SKM-1 (cell line): Measurements from ENCODE around the gene ADCY7.
"Not testable (repeated sequence)": the region's sequence is repeated elsewhere in the genome, so short reads cannot be mapped to it uniquely, and the experiment has no call there.

Experiments used
- DNase-seq: peaks from one replicate; lab custom pipeline; 2025; ENCODE audit not compliant: unreplicated experiment; lab: John Stamatoyannopoulos, UW

ADCY7 gene

DNA sequence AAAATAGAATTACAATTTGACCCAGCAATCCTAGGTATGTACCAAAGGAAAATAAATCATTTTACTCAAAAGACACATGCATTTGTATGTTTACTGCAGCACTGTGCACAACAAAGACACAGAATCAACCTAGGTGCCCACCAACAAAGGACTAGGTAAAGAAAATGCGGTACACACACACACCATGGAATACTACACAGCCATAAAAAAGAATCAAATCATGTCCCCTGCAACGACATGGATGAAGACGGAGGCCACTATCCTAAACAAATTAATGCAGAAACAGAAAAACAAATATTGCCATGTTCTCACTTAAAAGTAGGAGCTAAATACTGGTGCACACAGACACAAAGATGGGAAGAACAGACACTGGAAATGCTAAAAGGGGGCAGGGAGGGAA, 66.2 kb downstream of the ADCY7 start:
- DNase-seq: no peak

DNA sequence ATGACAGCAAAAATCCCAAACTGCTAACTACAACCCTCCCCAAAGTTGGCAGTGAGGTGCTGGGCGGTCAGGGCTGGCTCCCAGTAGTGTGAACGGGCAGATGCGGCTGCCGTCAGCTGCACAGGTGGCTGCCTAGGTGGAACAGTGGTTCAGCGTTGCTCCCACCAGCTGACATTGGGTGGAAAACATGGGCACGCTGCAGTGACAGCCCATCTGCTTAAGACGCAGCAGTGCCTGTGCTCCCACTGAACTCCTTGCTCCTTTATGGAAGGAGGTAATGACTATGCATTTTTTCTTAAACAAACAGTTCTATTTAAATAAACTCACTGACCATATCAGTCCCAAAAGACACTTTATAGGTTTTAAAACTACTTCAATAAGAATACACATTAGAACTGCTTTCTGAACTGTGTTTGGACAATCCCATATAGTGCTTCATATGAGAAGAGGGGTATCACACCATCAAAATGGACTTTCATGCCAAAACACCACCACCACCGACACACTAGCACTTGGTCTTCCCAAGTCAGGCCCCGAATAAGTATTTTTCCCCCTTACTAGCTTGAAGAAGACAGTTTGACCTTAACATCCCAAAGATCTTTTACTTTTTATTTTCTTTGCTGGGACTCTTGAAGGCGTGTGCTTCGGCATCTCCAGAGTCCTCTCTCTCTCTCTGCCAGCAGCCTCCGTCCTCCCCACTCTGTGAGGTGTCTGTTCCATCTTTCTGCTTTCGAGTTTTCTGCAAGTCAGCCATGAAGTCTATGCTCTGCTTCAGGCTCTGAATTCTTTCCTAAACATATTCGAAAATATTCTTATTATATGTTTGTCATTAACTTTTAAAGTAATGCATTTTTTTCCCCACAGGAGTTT, 68.0 kb downstream of the ADCY7 start:
- no peak for DNase-seq

DNA sequence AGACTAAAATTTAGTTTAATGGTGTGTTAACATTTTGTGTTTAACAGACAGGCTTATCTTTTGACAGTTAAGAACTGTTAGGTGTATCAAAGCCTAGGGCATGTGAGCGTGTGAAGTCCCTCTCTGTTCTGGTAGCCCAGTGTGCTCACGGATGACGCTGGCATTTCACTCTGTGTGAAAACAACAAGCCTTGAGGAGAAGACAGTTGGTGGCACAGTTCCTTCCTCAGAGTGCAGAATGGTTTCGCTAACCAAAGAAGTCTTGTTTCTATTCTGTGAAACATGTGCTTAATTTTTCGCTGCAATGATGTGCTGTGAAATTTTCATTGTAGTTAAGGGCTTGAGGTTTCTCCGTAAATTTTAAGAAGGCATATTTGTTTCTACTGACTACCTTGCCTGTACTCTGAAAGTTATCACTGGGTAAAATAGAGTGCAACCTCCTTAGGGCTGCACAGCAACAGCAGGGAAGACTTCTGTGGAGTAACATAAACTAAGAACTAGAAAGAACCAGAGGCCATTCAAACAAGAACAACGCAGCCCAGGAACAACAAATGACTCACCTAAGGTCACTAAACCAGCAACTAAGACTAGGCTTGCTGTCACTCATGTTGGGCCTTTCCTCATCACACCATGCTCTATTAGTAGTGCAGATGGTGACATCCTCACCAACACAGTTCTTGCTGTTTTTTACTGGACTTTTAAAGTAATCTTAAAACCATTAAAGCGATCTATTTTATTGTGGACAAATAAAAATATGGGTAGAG, 69.0 kb downstream of the ADCY7 start:
- DNase-seq: no peak

GRCh38 chr16:50336884-50337283, 70.5 kb downstream of the ADCY7 start:
- DNase-seq: no peak

DNA sequence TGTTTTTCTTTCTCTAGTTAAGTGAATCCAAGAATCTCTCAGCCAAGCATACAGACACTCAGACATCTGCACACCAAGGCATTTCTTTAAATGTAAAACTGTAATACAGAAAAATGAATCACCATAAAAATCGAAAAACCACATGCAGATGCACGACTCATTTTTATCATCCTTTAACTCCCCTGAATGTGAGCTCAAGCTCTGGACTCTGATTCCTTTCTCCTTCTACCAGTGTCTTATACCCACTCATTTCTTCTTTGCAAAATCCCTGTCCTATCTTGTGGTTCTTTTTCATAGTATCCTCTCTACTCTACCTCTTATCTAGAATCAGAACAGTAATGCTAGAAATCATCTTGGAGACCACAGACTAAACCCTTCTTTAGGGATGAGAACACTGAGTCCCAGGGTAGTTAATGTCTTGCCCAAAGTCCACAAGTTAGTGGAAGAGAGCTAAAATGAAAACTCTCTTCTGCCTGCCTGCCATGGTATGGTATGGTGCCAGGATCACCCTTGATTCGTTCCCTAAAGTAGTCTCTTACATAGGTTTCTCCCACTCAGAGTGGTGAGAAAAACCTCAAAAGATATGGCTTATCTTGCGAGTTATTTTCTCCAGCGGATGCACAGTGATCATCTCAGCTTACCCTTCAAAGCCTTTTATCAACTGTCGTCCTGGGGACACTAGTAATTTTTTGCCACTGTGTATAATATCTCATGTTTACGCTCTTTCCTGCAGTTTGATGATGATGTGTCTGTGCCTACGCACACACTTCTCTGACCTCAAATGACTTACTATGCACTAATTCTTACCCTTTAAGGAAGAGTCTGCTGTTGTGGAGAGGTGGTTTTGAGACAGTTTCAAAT, 72.2 kb downstream of the ADCY7 start:
- no peak for DNase-seq

DNA sequence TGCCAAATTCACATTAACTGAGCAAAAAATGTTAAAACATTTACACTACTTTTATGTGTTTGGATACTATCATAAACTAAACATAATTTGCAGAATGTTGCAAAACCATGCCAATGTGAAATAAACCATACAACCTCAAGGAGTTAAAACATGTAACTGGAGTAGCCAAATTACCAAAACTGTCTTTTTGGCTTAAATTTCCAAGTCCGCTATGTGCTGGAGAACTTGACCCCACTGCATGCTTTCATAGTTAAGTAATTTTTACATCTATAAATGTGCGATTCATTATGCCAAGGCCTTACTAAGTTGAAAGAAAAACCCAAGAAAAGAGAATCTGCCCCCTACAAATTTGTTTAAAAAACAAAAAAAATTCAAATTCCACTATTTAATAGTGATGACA, 74.2 kb downstream of the ADCY7 start:
- no peak for DNase-seq

DNA sequence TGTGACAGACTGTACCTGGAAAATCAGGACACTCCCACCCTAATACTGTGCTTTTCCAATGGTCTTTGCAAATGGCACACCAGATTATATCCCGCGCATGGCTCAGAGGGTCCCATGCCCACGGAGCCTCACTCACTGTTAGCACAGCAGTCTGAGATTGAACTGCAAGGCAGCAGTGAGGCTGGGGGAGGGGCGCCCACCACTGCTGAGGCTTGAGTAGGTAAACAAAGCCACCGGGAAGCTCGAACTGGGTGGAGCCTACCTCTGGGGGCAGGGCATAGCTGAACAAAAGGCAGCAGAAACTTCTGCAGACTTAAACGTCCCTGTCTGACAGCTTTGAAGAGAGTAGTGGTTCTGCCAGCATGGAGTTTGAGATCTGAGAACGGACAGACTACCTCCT, 77.2 kb downstream of the ADCY7 start:
- DNase-seq: not testable (repeated sequence)

GRCh38 chr16:50345210-50345609, 78.9 kb downstream of the ADCY7 start:
- DNase-seq: not testable (repeated sequence)

DNA sequence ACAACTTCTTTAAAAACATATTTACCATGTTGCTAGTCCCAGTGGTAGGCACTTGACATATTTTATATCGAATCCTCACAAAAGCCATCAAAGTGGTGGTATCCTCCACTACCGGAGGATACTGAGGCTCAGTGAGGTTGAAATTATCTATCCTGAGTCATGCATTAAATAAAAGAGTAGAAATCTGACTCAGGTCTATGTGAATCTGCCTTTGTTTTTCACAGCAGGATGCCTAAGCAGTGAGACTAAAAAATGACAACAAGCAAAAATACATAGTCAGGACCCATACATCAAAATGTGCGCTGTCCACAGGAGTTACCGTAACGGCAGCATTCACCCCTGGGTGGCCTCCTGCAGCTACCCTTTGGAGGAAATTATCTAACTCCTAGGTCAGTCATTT, 84.8 kb downstream of the ADCY7 start:
- no peak for DNase-seq

DNA sequence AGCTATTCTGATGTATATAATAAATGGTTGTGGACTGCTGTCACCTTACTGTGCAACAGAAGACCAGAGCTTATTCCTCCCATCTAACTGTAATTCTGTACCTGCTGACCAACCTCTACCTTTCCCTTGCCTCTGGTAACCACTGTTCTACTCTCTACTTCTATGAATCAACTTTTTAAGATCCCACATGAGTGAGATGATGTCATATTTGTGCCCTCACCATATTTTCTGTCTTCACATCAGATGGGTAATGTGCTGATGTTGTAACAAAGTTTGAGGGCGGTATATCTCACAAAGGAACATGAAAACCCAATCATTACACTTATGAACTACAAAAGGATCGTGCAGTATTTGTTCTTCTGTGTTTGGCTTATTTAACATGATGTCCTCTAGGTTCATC, 85.6 kb downstream of the ADCY7 start:
- no peak for DNase-seq

GRCh38 chr16:50354082-50354481, 87.7 kb downstream of the ADCY7 start:
- no peak for DNase-seq

- DNase-seq: no peak
These were observed 88.5 kb downstream of the ADCY7 start for GRCh38 chr16:50354629-50355456.

GRCh38 chr16:50359626-50360025, 93.3 kb downstream of the ADCY7 start:
- DNase-seq: no peak

DNA sequence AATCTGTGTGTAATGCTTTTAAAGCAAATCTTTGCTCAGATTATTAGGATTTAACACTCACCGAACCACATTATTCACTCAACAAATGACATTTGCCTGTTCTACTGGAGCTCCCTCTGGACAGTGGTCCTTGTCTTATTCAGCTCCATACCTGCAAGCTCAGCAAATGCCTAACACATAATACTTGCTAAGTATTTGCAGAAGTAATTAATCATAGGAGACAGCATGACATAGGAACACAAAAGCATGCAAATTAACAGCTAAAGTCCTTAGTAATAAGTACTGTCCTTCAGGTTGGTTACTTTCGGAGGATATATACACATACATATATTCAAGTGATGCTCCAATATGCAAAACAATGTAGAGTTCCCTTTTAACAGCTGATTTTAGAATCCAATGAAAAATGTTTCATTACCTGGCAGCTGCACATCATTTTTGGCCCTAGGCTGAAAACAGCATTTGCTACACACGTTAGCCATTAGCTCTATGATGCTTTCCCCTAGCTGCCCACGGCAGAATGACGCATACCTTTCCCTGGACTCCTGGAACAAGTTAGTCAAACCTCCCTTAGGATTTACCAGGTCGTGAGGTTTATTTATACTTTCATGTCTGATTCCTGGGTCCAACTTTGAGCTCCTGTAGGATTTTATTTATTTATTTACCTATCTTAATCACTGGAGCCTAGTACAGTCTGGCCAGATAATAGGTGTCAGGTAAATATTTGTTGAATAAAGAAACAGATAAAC, 93.9 kb downstream of the ADCY7 start:
- no peak for DNase-seq

- no peak for DNase-seq
These were observed 94.4 kb downstream of the ADCY7 start for GRCh38 chr16:50360779-50361178.

GRCh38 chr16:50363656-50364055, 97.3 kb downstream of the ADCY7 start:
- no peak for DNase-seq

- DNase-seq: no peak
These were observed 99.6 kb downstream of the ADCY7 start for GRCh38 chr16:50365791-50366575.
